GM23338 (cell line): Measurements from ENCODE around the gene LRFN4.

ENCODE experiments used
- CREB1 ChIP-seq: fragments of 250-450 bp; sonication (Bioruptor Pico); IDR thresholded peaks from 2 replicates; pipeline ENCODE4 v1.5.0; 2020; ENCODE audit warnings: low read depth, mild to moderate bottlenecking, moderate library complexity
- CTCF ChIP-seq, 2 experiments: fragments of 200-600 bp in 1 of 2; sonication (generic) in 1 of 2; conservative IDR thresholded peaks; 2 replicates each; pipeline versions ENCODE4 v1.5.1 to v1.6.1; 2016 to 2017; ENCODE audit warnings: antibody characterized with exemption in 2 of 2, low read depth in 2 of 2, mild to moderate bottlenecking in 2 of 2, moderate library complexity in 1 of 2
- ETS1 ChIP-seq: IDR thresholded peaks from 2 replicates; pipeline ENCODE4 v1.6.1; 2016; ENCODE audit warnings: antibody characterized with exemption
- EZH2 ChIP-seq: fragments of 200-600 bp; sonication (generic); IDR thresholded peaks from one replicate; pipeline ENCODE4 v1.8.0; 2017; ENCODE audit warnings: antibody characterized with exemption, mild to moderate bottlenecking, low read depth; ENCODE audit not compliant: unreplicated experiment
- EZH2phosphoT487 ChIP-seq: fragments of 200-600 bp; sonication (generic); IDR thresholded peaks from one replicate; pipeline ENCODE4 v1.8.1; 2018; ENCODE audit warnings: antibody characterized with exemption; ENCODE audit not compliant: unreplicated experiment
- JUNB ChIP-seq: IDR thresholded peaks from one replicate; pipeline ENCODE4 v1.6.1; 2016; ENCODE audit warnings: antibody characterized with exemption; ENCODE audit not compliant: unreplicated experiment
- NANOG ChIP-seq: IDR thresholded peaks from 2 replicates; pipeline ENCODE4 v1.6.1; 2016; ENCODE audit warnings: antibody characterized with exemption, borderline replicate concordance
- POLR2AphosphoS5 ChIP-seq: IDR thresholded peaks from 2 replicates; pipeline ENCODE4 v1.6.1; 2016; ENCODE audit warnings: antibody characterized with exemption, low read depth
- REST ChIP-seq: IDR thresholded peaks from one replicate; pipeline ENCODE4 v1.6.1; 2018; ENCODE audit warnings: antibody characterized with exemption; ENCODE audit not compliant: unreplicated experiment
- STAT1 ChIP-seq: IDR thresholded peaks from one replicate; pipeline ENCODE4 v1.6.1; 2016; ENCODE audit warnings: antibody characterized with exemption; ENCODE audit not compliant: unreplicated experiment
- ZNF114 ChIP-seq: fragments of 250-450 bp; sonication (Bioruptor Pico); IDR thresholded peaks from 2 replicates; pipeline ENCODE4 v1.5.0; 2020; ENCODE audit warnings: mild to moderate bottlenecking, moderate library complexity
- ZNF331 ChIP-seq: fragments of 250-450 bp; sonication (Bioruptor Pico); IDR thresholded peaks from 2 replicates; pipeline ENCODE4 v1.5.0; 2020; ENCODE audit warnings: low read depth, mild to moderate bottlenecking, moderate library complexity
- ZNF462 ChIP-seq: fragments of 250-450 bp; sonication (Bioruptor Pico); IDR thresholded peaks from 2 replicates; pipeline ENCODE4 v1.5.0; 2020; ENCODE audit warnings: mild to moderate bottlenecking, moderate library complexity

GRCh38 chr11:66835768-66836405 is 21.0 kb upstream of the LRFN4 start:
- TF ChIP-seq CTCF (conservative IDR thresholded peaks at IDR 0.05; ENCODE audit: low read depth in 2 of 2) (no peak), REST (no peak), POLR2AphosphoS5 (no peak), EZH2phosphoT487 (no peak), STAT1 (no peak), EZH2 (no peak), ZNF331 (CRISPR knock-in tag) (no peak), CREB1 (CRISPR knock-in tag) (no peak), JUNB (no peak), ETS1 (no peak), NANOG (no peak), ZNF114 (CRISPR knock-in tag) (no peak), ZNF462 (no peak)
